Thymus (tissue), 14 donors: ENCODE measurements around the gene SFT2D1. TPM values are rescaled to one million over a fixed set of nuclear protein-coding genes. Genes with fewer than 3 reads are reported as not detected.
"Not testable (repeated sequence)": the region's sequence is repeated elsewhere in the genome, so short reads cannot be mapped to it uniquely, and the experiment has no call there.

Experiments used
- DNase-seq, 9 donors: peaks; one replicate each; pipeline ENCODE4 v3.0.0-alpha.2; 2013; ENCODE audit warnings: low spot score in 9 of 9, low read depth in 6 of 9, missing footprints in 1 of 9
- H3K27ac ChIP-seq, 2 donors: one replicate each; pipeline ENCODE4 v1.5.1; 2013; ENCODE audit warnings: control low read depth in 1 of 2, low read depth in 1 of 2, low read length in 1 of 2, mild to moderate bottlenecking in 1 of 2, moderate library complexity in 1 of 2
- H3K27me3 ChIP-seq, 2 donors: one replicate each; pipeline ENCODE4 v1.5.1; 2013; ENCODE audit warnings: low read length in 1 of 2; ENCODE audit not compliant: control insufficient read depth in 2 of 2, insufficient read depth in 1 of 2
- H3K36me3 ChIP-seq, 2 donors: one replicate each; pipeline ENCODE4 v1.5.1; 2013; ENCODE audit warnings: low read length in 1 of 2, mild to moderate bottlenecking in 1 of 2, moderate library complexity in 1 of 2; ENCODE audit not compliant: control insufficient read depth in 2 of 2, insufficient read depth in 2 of 2
- H3K4me1 ChIP-seq, 2 donors: one replicate each; pipeline ENCODE4 v1.5.1; 2013; ENCODE audit warnings: low read length in 2 of 2; ENCODE audit not compliant: control insufficient read depth in 2 of 2, insufficient read depth in 2 of 2
- H3K4me3 ChIP-seq, 2 donors: one replicate each; pipeline ENCODE4 v1.5.1; 2013; ENCODE audit warnings: low read length in 2 of 2, control low read depth in 1 of 2, mild to moderate bottlenecking in 1 of 2
- H3K9me3 ChIP-seq, 2 donors: one replicate each; pipeline ENCODE4 v1.5.1; 2013; ENCODE audit warnings: low read length in 1 of 2, mild to moderate bottlenecking in 1 of 2; ENCODE audit not compliant: control insufficient read depth in 2 of 2, insufficient read depth in 1 of 2
- WGBS: extraction: QIAGEN DNeasy Blood & Tissue Kit; methylation state at CpG from one replicate; pipeline ENCODE4 v1.1.7; 2013; 5-methylcytosine and 5-hydroxymethylcytosine counted together
- long read RNA-seq, 10 donors: transcript quantifications; one replicate each; lab custom pipeline, GENCODE V29; 2026
- polyA plus RNA-seq: library from polyadenylated mRNA; stranded (reverse); fragments of 200-250 nt; gene quantifications from one replicate; pipeline ENCODE4 v1.2.3, GENCODE V29; 2013
- total RNA-seq: library from RNA; stranded (reverse); fragments of 120-200 nt; gene quantifications from one replicate; pipeline ENCODE4 v1.2.4, GENCODE V29; 2013
- donor health status: healthy.

SFT2D1 gene
- 34.9 TPM for total RNA-seq
- 106 TPM for polyA plus RNA-seq
- long read RNA-seq, donor 1, partial matches to known transcripts = 0 of 3 reads
- long read RNA-seq, donor 1, other reads (novel, unspliced or antisense) = 0 of 3 reads
- long read RNA-seq, donor 2 = 0 reads
- long read RNA-seq, donor 3, transcript SFT2D1-201 (8 exons, 1,079 nt) = major isoform, 62 of 132 reads
- long read RNA-seq, donor 3, partial matches to known transcripts = 36 of 132 reads
- long read RNA-seq, donor 3, other reads (novel, unspliced or antisense) = 29 of 132 reads
- long read RNA-seq, donor 4, transcript SFT2D1-201 (8 exons, 1,079 nt) = major isoform, 22 of 37 reads
- long read RNA-seq, donor 4, partial matches to known transcripts = 14 of 37 reads
- long read RNA-seq, donor 4, other reads (novel, unspliced or antisense) = 0 of 37 reads
- long read RNA-seq, donor 5, transcript SFT2D1-201 (8 exons, 1,079 nt) = major isoform, 79 of 164 reads
- long read RNA-seq, donor 5, transcript SFT2D1-203 (2 exons, 2,061 nt) = minor isoform, 6 of 164 reads
- long read RNA-seq, donor 5, partial matches to known transcripts = 44 of 164 reads
- long read RNA-seq, donor 5, other reads (novel, unspliced or antisense) = 35 of 164 reads
- long read RNA-seq, donor 6, transcript SFT2D1-201 (8 exons, 1,079 nt) = major isoform, 35 of 63 reads
- long read RNA-seq, donor 6, transcript SFT2D1-203 (2 exons, 2,061 nt) = minor isoform, 8 of 63 reads
- long read RNA-seq, donor 6, partial matches to known transcripts = 6 of 63 reads
- long read RNA-seq, donor 6, other reads (novel, unspliced or antisense) = 14 of 63 reads
- long read RNA-seq, donor 7, transcript SFT2D1-201 (8 exons, 1,079 nt) = major isoform, 34 of 54 reads
- long read RNA-seq, donor 7, partial matches to known transcripts = 11 of 54 reads
- long read RNA-seq, donor 7, other reads (novel, unspliced or antisense) = 6 of 54 reads
- long read RNA-seq, donor 8, transcript SFT2D1-201 (8 exons, 1,079 nt) = major isoform, 12 of 18 reads
- long read RNA-seq, donor 8, partial matches to known transcripts = 0 of 18 reads
- long read RNA-seq, donor 8, other reads (novel, unspliced or antisense) = 6 of 18 reads
- long read RNA-seq, donor 9, transcript SFT2D1-201 (8 exons, 1,079 nt) = major isoform, 25 of 43 reads
- long read RNA-seq, donor 9, partial matches to known transcripts = 12 of 43 reads
- long read RNA-seq, donor 9, other reads (novel, unspliced or antisense) = 5 of 43 reads
- long read RNA-seq, donor 10, transcript SFT2D1-201 (8 exons, 1,079 nt) = major isoform, 40 of 68 reads
- long read RNA-seq, donor 10, partial matches to known transcripts = 8 of 68 reads
- long read RNA-seq, donor 10, other reads (novel, unspliced or antisense) = 19 of 68 reads

GRCh38 chr6:166342349-166343149 is at the start of gene SFT2D1:
Gene SFT2D1 (minus strand): TSS chr6:166342545. CDS start chr6:166342481, 64 bp downstream.
- Histone ChIP-seq H3K4me3 (peak within 1 kb of the TSS; percentile 91 to 98), H3K27me3 (no peaks in the 10 kb centered on the region), H3K9me3 (peaks cover 0 to 7% of the 10 kb centered on the region in 2 donors), H3K36me3 (peaks cover 6 to 16% of the 10 kb centered on the region in 2 donors), H3K4me1 (peaks cover 14 to 36% of the 10 kb centered on the region in 2 donors), H3K27ac (peak within 1 kb of the TSS; percentile 90)
- DNase-seq = peak in 8 of 9 donors; percentile 59 to 79 (median 66)
- WGBS = under 1% methylated on average over 73 of the region's 73 CpGs

- no peak for DNase-seq
These were observed 46.8 kb upstream of the SFT2D1 start for GRCh38 chr6:166389119-166389518.

GRCh38 chr6:166388290-166389004 is 46.1 kb upstream of the SFT2D1 start:
- H3K9me3 ChIP-seq = no peaks in the 10 kb centered on the region
- no peak for DNase-seq
- H3K27me3 ChIP-seq = no peaks in the 10 kb centered on the region
- no peak overlapping the region for H3K4me3 ChIP-seq
- H3K36me3 ChIP-seq = no peaks in the 10 kb centered on the region
- H3K27ac ChIP-seq = no peak overlapping the region
- peaks cover 0 to 7% of the 10 kb centered on the region in 2 donors for H3K4me1 ChIP-seq
- WGBS = 94% methylated on average over 13 of the region's 13 CpGs

More at GRCh38 chr6:166389119-166389518, 46.8 kb upstream of the SFT2D1 start:
- Histone ChIP-seq H3K4me1 (peaks cover 0 to under 1% of the 10 kb centered on the region in 2 donors), H3K27me3 (peaks cover 0 to 2% of the 10 kb centered on the region in 2 donors), H3K4me3 (no peak overlapping the region), H3K27ac (no peak overlapping the region), H3K36me3 (no peaks in the 10 kb centered on the region), H3K9me3 (no peaks in the 10 kb centered on the region)
- WGBS = 88% methylated on average over 3 of the region's 3 CpGs

GRCh38 chr6:166387642-166388289 is 45.4 kb upstream of the SFT2D1 start:
- WGBS = 87% methylated on average over 5 of the region's 5 CpGs
- no peak overlapping the region for H3K4me3 ChIP-seq
- no peak overlapping the region for H3K27ac ChIP-seq

GRCh38 chr6:166387098-166387497 is 44.8 kb upstream of the SFT2D1 start:
- WGBS = 98% methylated on average over 9 of the region's 9 CpGs
- not testable (repeated sequence) for DNase-seq, H3K4me3 ChIP-seq, H3K36me3 ChIP-seq, H3K27me3 ChIP-seq, H3K27ac ChIP-seq, H3K4me1 ChIP-seq, H3K9me3 ChIP-seq

More at GRCh38 chr6:166387642-166388289, 45.4 kb upstream of the SFT2D1 start:
- no peaks in the 10 kb centered on the region for H3K9me3 ChIP-seq
- no peaks in the 10 kb centered on the region for H3K27me3 ChIP-seq
- no peak for DNase-seq
- peaks cover 0 to 7% of the 10 kb centered on the region in 2 donors for H3K4me1 ChIP-seq
- no peaks in the 10 kb centered on the region for H3K36me3 ChIP-seq

- no peak for DNase-seq
- WGBS = 98% methylated on average over 9 of the region's 9 CpGs
These were observed 43.8 kb upstream of the SFT2D1 start for GRCh38 chr6:166386111-166386510.

GRCh38 chr6:166383802-166384363 is 41.5 kb upstream of the SFT2D1 start:
- DNase-seq = not testable (repeated sequence)
- H3K27ac ChIP-seq = peak overlapping the region; percentile 75

More at GRCh38 chr6:166386111-166386510, 43.8 kb upstream of the SFT2D1 start:
- H3K36me3 ChIP-seq = no peaks in the 10 kb centered on the region
- H3K9me3 ChIP-seq = no peaks in the 10 kb centered on the region
- H3K4me1 ChIP-seq = peaks cover 0 to 7% of the 10 kb centered on the region in 2 donors
- no peak overlapping the region for H3K27ac ChIP-seq
- no peaks in the 10 kb centered on the region for H3K27me3 ChIP-seq
- no peak overlapping the region for H3K4me3 ChIP-seq

More at GRCh38 chr6:166383802-166384363, 41.5 kb upstream of the SFT2D1 start:
- H3K9me3 ChIP-seq, H3K27me3 ChIP-seq, H3K4me1 ChIP-seq, H3K36me3 ChIP-seq: not testable (repeated sequence)
- peak overlapping the region; percentile 63 to 87 for H3K4me3 ChIP-seq
- WGBS = 27% methylated on average over 22 of the region's 22 CpGs
